ENCODE data around the gene AUTS2.

- TF ChIP-seq TARDBP (IDR thresholded peaks at IDR 0.05) (no peak), FOXM1 (IDR thresholded peaks at IDR 0.05; ENCODE audit: borderline replicate concordance) (no peak), SUZ12 (IDR thresholded peaks at IDR 0.05) (no peak), FOXK2 (IDR thresholded peaks at IDR 0.05) (no peak)
These were observed 295.6 kb downstream of the AUTS2 start for GRCh38 chr7:69893906-69894305.
